ENCODE results near the gene FBXW4. TPM values are rescaled to one million over a fixed set of nuclear protein-coding genes. Genes with fewer than 3 reads are reported as not detected.

FBXW4 gene
- 13.6 and 20.3 TPM in 2 replicates for total RNA-seq

GRCh38 chr10:101694674-101695403, at the start of gene FBXW4:
Gene FBXW4, minus strand, starts transcription at chr10:101695170. Its CDS starts 65 bp downstream, at chr10:101695105.

GRCh38 chr10:101587725-101588653, 107.0 kb downstream of the FBXW4 start, which contains the start of the genes DPCD and POLL:
Gene DPCD, plus strand, starts transcription at chr10:101588321. Its CDS starts 16 bp downstream, at chr10:101588337.
Gene POLL, minus strand, starts transcription at chr10:101588257. Its CDS starts 897 bp downstream, at chr10:101587360.

Other genes with a start within 250 kb of the FBXW4 start
- 16.0 and 31.5 TPM in 2 replicates for gene POLL, start 106.9 kb downstream of the FBXW4 start, total RNA-seq
- gene DPCD, start 106.8 kb downstream of the FBXW4 start, total RNA-seq, result 36.3 and 40.8 TPM in 2 replicates
- not detected in 2 replicates for gene FGF8, start 80.9 kb upstream of the FBXW4 start, total RNA-seq
- gene NPM3, start 88.3 kb upstream of the FBXW4 start, total RNA-seq, result 51.5 and 124 TPM in 2 replicates
- 48.2 and 91.0 TPM in 2 replicates for gene OGA, start 123.3 kb upstream of the FBXW4 start, total RNA-seq
- gene KCNIP2, start 148.6 kb upstream of the FBXW4 start, total RNA-seq, result 0.13 and 3.6 TPM in 2 replicates